CD4-positive, alpha-beta T cell (primary cell): ENCODE data around the gene ATP6V1G2. TPM values are rescaled to one million over a fixed set of nuclear protein-coding genes. Genes with fewer than 3 reads are reported as not detected.

ENCODE experiments used
- ATAC-seq: fragments of 200-7000 bp; cut with Tn5 transposase; one replicate; pipeline ENCODE4 v1.10.0; 2022; ENCODE audit warnings: mild to moderate bottlenecking; ENCODE audit not compliant: poor library complexity
- CTCF ChIA-PET: fragments of 350-600 bp; sonication (Branson Sonifier 250); formaldehyde crosslinking; loops from one replicate; lab custom pipeline; 2021; ENCODE audit warnings: antibody characterized with exemption, inconsistent platforms; lab: Charles Lee
- POLR2A ChIA-PET: fragments of 350-600 bp; sonication (Branson Sonifier 250); formaldehyde crosslinking; loops from one replicate; lab custom pipeline; 2021; ENCODE audit warnings: antibody characterized with exemption, inconsistent platforms; lab: Charles Lee
- DNase-seq, 14 experiments: peaks; one replicate each; pipeline ENCODE4 v3.0.0-alpha.2; 2013 to 2020; ENCODE audit warnings: mixed read lengths in 2 of 14
- H3K27ac ChIP-seq, 2 donors: one replicate each; pipeline versions ENCODE4 v1.5.1 to v1.7.0; 2013; ENCODE audit warnings: low read length in 2 of 2, low read depth in 1 of 2, mild to moderate bottlenecking in 1 of 2
- H3K27me3 ChIP-seq, 2 experiments: 1 replicate in 1 of 2; 2 replicates in 1 of 2; pipeline versions ENCODE4 v1.6.1 to v1.7.0; 2013; ENCODE audit warnings: low read length in 2 of 2, control low read depth in 1 of 2, mild to moderate bottlenecking in 1 of 2, moderate library complexity in 1 of 2; ENCODE audit not compliant: insufficient read depth in 2 of 2, control insufficient read depth in 1 of 2
- H3K36me3 ChIP-seq: one replicate; pipeline ENCODE4 v1.6.1; 2013; ENCODE audit warnings: low read length, control low read depth; ENCODE audit not compliant: insufficient read depth
- H3K4me1 ChIP-seq: one replicate; pipeline ENCODE4 v1.6.1; 2013; ENCODE audit warnings: low read length, control low read depth; ENCODE audit not compliant: insufficient read depth
- H3K4me3 ChIP-seq: one replicate; pipeline ENCODE4 v1.5.1; 2013; ENCODE audit warnings: mild to moderate bottlenecking, low read length, moderate library complexity
- H3K9me3 ChIP-seq, 2 experiments: 1 replicate in 1 of 2; 2 replicates in 1 of 2; pipeline versions ENCODE4 v1.6.1 to v1.7.0; 2013; ENCODE audit warnings: low read length in 2 of 2, mild to moderate bottlenecking in 2 of 2, control low read depth in 1 of 2, moderate library complexity in 1 of 2; ENCODE audit not compliant: control insufficient read depth in 1 of 2, insufficient read depth in 1 of 2
- H3K27ac Mint-ChIP-seq: one replicate; pipeline ENCODE4 v1.8.0; 2020; ENCODE audit warnings: mixed read lengths
- H3K27me3 Mint-ChIP-seq: one replicate; pipeline ENCODE4 v1.8.0; 2021; ENCODE audit warnings: mixed read lengths
- H3K36me3 Mint-ChIP-seq: one replicate; pipeline ENCODE4 v1.8.0; 2021; ENCODE audit warnings: low read depth, mixed read lengths
- H3K4me1 Mint-ChIP-seq: one replicate; pipeline ENCODE4 v1.8.0; 2021; ENCODE audit warnings: low read depth, mixed read lengths
- H3K4me3 Mint-ChIP-seq: one replicate; pipeline ENCODE4 v1.8.0; 2020; ENCODE audit warnings: mild to moderate bottlenecking, mixed read lengths
- H3K9me3 Mint-ChIP-seq: one replicate; pipeline ENCODE4 v1.8.0; 2020; ENCODE audit warnings: mixed read lengths
- intact Hi-C, 2 experiments: fragments of 100-400 bp; cut with DNase I in 1 of 2; cut with micrococcal nuclease in 1 of 2; formaldehyde crosslinking; loops; one replicate each; pipeline versions ENCODE4 v1.15.1 to v1.9.0; 2023 to 2025; cut with DNase I, micrococcal nuclease
- total RNA-seq, 174 experiments: library from RNA in 2 of 174; stranded (reverse) in 2 of 174; gene quantifications; one replicate each; pipeline ENCODE4 v1.2.3 and lab custom pipeline; 2021 to 2026
- TF ChIP-seq, protein P1 (sequence below): fragments of 200-600 bp; IDR thresholded peaks from one replicate; pipeline ENCODE4 v1.8.0; 2022; ENCODE audit warnings: antibody characterized with exemption, mild to moderate bottlenecking

ATP6V1G2 gene
- total RNA-seq, 2 experiments from 2014 or later, result 2.6 to 3.3 TPM

DNA sequence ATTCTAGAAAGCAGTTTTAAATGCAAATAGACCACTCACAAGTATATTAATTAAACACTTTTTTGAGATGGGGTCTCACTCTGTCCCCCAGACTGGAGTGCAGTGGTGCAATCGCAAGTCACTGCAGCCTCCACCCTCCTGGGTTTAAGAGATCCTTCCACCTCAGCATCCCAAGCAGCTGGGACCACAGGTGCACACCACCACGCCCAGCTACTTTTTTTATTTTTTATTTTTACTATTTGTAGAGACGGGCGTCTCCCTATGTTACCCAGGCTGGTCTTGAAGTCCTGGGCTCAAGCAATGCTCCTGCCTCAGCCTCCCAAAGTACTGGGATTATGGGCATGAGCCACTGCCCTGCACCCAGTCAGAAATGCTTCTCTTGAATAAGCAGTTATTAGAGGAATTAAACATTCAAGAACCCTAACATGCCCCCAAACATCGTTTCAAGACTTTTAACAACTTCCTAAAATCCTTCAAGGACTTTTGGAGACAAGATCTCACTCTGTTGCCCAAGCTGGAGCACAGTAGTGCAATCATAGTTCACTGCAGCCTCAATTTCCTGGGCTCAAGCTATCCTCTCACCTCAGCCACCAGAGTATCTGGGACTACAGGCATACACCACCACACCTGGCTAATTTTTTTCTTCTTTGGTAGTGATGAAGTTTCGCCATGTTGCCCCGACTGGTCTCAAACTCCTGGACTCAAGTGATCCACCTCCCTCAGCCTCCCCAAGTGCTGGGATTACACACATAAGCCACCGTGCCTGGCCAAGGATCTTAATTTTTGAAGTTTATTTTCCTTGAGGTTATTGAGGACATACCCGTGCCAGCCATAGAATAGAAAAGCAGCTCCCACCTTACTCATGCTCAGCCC lies 14.4 kb downstream of the ATP6V1G2 start:
- Histone ChIP-seq H3K27ac (no peak overlapping the region), H3K27me3 (no peaks in the 10 kb centered on the region), H3K4me1 (peaks cover 2% of the 10 kb centered on the region), H3K36me3 (peaks cover 75% of the 10 kb centered on the region), H3K9me3 (no peaks in the 10 kb centered on the region), H3K4me3 (no peak overlapping the region)
- intact Hi-C loops, result no loop called here
- TF ChIP-seq, protein P1, sequence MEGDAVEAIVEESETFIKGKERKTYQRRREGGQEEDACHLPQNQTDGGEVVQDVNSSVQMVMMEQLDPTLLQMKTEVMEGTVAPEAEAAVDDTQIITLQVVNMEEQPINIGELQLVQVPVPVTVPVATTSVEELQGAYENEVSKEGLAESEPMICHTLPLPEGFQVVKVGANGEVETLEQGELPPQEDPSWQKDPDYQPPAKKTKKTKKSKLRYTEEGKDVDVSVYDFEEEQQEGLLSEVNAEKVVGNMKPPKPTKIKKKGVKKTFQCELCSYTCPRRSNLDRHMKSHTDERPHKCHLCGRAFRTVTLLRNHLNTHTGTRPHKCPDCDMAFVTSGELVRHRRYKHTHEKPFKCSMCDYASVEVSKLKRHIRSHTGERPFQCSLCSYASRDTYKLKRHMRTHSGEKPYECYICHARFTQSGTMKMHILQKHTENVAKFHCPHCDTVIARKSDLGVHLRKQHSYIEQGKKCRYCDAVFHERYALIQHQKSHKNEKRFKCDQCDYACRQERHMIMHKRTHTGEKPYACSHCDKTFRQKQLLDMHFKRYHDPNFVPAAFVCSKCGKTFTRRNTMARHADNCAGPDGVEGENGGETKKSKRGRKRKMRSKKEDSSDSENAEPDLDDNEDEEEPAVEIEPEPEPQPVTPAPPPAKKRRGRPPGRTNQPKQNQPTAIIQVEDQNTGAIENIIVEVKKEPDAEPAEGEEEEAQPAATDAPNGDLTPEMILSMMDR, result no peak
- Mint-ChIP-seq H3K4me1 (peaks cover 11% of the 10 kb centered on the region), H3K36me3 (peaks cover 87% of the 10 kb centered on the region), H3K27me3 (no peaks in the 10 kb centered on the region), H3K4me3 (no peak overlapping the region), H3K27ac (no peak overlapping the region), H3K9me3 (no peaks in the 10 kb centered on the region)
- no peak for ATAC-seq
- POLR2A ChIA-PET, result interaction anchor here (1.2 to 1.9 kb wide), 3 partner anchors 9 to 37 kb away, joined by 6 to 9 read pairs (median 6); partner anchors contain the start of gene DDX39B
- CTCF ChIA-PET, result no interaction called here
- no peak for DNase-seq

DNA sequence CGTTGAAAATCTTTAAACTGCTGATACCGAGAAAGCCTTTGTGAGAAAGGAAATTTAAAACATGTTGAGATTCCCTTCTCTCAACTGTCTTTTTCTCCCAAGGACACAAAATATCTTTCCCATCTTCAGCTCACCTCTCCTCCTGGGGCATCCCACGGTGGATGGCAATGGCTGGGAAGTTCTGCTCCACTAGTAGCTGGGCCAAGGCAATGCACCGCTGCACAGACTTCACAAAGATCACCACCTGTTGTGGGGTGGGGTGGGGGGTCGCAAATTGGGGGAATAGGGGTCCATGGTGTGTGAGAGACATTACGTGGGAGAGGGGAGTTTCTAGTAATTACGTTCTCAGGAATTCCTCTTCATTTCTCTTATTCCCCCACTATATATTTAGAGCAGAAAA lies 15.2 kb downstream of the ATP6V1G2 start:
- Mint-ChIP-seq H3K36me3 (peaks cover 80% of the 10 kb centered on the region), H3K27me3 (no peaks in the 10 kb centered on the region), H3K4me3 (no peak overlapping the region), H3K4me1 (peaks cover 7% of the 10 kb centered on the region), H3K9me3 (no peaks in the 10 kb centered on the region), H3K27ac (no peak overlapping the region)
- Histone ChIP-seq H3K27me3 (no peaks in the 10 kb centered on the region), H3K4me1 (no peaks in the 10 kb centered on the region), H3K27ac (no peak overlapping the region), H3K36me3 (peaks cover 66% of the 10 kb centered on the region), H3K4me3 (no peak overlapping the region), H3K9me3 (no peaks in the 10 kb centered on the region)
- intact Hi-C loops, result no loop called here
- ATAC-seq (no peak), DNase-seq (no peak)
- TF ChIP-seq, protein P1, result no peak
- ChIA-PET POLR2A (interaction anchor here (1.3 to 1.9 kb wide), 2 partner anchors 10 to 36 kb away, joined by 6 to 9 read pairs; partner anchors contain the start of gene DDX39B), CTCF (no interaction called here)

DNA sequence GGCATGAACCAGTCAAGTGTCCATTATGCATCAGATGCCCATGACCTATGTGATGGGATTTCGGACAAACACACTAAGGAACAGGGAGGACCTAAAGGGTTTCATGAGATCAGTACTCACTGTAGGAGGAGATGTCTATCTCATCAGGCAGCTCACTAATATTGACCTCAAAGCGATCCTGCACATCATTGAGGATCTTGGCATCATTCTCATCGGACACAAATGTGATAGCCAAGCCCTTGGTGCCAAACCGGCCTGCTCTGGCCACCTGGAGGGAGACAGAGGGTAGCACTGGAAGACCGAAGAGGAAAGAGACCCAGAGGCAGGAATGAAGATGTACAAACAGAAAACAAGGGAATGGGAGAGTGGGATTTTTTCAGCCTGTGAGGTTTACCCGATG lies 15.7 kb downstream of the ATP6V1G2 start:
- CTCF ChIA-PET, result no interaction called here
- peaks cover 75% of the 10 kb centered on the region for H3K36me3 Mint-ChIP-seq
- H3K4me1 Mint-ChIP-seq, result peaks cover 2% of the 10 kb centered on the region
- H3K4me3 Mint-ChIP-seq, result no peak overlapping the region
- no peaks in the 10 kb centered on the region for H3K27me3 Mint-ChIP-seq
- intact Hi-C loops, result no loop called here
- DNase-seq (no peak), ATAC-seq (no peak)
- H3K36me3 ChIP-seq, result peaks cover 61% of the 10 kb centered on the region
- H3K9me3 Mint-ChIP-seq, result no peaks in the 10 kb centered on the region
- H3K27me3 ChIP-seq, result no peaks in the 10 kb centered on the region
- TF ChIP-seq, protein P1, result no peak
- H3K27ac ChIP-seq, result no peak overlapping the region
- H3K4me3 ChIP-seq, result no peak overlapping the region
- H3K27ac Mint-ChIP-seq, result no peak overlapping the region
- no peaks in the 10 kb centered on the region for H3K4me1 ChIP-seq
- POLR2A ChIA-PET, result interaction anchor here (1.3 kb wide), 1 partner anchor 10 kb away, joined by 9 read pairs; the partner anchor contains the start of gene DDX39B
- no peaks in the 10 kb centered on the region for H3K9me3 ChIP-seq
